GM20000 (cell line): ENCODE results near the gene NRDE2.

ENCODE experiments used
- DNase-seq: peaks from one replicate; pipeline ENCODE4 v3.0.0; 2012; ENCODE audit warnings: low spot score
- TF ChIP-seq, protein P1 (sequence below): IDR thresholded peaks from 2 replicates; pipeline ENCODE4 v1.5.1; 2012; ENCODE audit warnings: mild to moderate bottlenecking, control low read depth; ENCODE audit errors: extremely low read depth, missing control alignments

NRDE2 gene

DNA sequence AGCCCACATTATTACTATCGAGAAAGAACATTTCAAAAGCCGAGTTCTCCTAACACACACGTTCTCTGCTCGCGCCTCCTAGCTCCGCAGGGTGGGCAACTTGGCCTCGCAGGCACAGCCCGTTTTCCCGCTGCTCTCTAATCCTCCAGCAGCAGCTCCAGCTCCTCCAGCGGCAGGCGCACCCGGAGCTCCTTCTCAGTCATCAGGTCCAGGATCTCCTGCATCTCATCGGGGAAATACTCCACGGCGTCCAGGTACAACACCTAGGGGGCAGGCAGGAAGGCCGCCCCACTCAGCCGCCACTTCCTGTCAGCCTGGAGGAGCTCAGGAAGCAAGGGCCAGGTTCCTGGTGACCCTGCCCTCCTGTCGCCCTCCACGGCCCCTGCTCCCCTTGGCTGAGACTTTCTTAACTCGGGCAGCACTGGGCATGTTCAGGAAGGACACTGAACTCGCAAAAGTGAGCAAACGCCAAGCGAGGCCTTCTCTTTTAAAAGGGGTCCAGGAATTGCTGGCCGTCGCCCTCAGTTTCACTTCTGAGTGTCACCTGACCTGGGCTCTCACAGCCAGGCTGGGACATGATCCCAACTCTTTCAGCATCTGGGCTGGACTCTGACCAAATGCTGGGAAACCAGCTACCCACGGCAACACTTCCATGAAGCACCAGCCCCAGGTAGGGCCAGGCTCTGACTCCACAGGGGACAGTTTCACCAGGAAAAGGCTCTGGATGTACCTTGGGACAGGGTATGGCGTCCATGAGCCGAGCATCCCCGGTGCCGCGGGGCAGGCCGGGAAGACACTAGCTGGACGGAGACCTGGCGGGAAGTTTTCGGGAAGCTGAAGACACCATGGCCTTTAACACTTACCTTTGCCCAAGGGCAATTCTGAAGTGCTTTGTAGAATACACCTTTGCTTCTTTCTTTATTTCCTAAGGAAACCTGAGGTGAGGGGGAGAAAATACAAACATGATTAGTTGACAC, 53.3 kb downstream of the NRDE2 start:
- TF ChIP-seq, protein P1, sequence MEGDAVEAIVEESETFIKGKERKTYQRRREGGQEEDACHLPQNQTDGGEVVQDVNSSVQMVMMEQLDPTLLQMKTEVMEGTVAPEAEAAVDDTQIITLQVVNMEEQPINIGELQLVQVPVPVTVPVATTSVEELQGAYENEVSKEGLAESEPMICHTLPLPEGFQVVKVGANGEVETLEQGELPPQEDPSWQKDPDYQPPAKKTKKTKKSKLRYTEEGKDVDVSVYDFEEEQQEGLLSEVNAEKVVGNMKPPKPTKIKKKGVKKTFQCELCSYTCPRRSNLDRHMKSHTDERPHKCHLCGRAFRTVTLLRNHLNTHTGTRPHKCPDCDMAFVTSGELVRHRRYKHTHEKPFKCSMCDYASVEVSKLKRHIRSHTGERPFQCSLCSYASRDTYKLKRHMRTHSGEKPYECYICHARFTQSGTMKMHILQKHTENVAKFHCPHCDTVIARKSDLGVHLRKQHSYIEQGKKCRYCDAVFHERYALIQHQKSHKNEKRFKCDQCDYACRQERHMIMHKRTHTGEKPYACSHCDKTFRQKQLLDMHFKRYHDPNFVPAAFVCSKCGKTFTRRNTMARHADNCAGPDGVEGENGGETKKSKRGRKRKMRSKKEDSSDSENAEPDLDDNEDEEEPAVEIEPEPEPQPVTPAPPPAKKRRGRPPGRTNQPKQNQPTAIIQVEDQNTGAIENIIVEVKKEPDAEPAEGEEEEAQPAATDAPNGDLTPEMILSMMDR, result no peak
- no peak for DNase-seq

DNA sequence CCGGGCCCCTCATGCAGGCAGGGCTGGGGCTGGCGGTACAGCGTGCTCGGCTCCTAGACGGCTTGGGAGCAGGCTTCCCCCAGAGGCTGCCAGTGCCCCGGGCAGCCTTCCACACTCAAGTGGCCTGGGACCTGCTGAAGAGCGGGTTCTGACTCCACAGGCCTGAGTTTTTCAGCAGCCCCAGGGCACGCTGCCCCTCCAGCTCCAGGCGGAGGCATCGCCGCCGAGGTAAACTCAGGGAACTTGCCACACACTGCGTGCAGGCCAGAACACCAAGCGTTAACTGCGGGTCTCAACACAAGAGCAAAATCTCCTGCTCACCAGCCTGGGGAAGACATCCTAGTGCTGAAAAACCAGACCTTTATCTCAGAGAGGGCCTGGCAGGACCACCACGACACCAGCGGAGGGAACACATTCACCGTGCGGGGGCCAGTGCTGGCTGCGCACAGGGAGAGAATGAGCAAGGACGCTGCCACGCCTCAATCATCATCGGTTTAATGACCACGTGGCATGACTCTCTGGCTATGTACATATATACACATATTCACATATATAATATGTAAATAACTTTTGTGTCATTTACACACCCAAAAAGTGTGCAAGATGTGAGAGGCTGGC, 54.1 kb downstream of the NRDE2 start:
- TF ChIP-seq, protein P1, result no peak
- no peak for DNase-seq

DNA sequence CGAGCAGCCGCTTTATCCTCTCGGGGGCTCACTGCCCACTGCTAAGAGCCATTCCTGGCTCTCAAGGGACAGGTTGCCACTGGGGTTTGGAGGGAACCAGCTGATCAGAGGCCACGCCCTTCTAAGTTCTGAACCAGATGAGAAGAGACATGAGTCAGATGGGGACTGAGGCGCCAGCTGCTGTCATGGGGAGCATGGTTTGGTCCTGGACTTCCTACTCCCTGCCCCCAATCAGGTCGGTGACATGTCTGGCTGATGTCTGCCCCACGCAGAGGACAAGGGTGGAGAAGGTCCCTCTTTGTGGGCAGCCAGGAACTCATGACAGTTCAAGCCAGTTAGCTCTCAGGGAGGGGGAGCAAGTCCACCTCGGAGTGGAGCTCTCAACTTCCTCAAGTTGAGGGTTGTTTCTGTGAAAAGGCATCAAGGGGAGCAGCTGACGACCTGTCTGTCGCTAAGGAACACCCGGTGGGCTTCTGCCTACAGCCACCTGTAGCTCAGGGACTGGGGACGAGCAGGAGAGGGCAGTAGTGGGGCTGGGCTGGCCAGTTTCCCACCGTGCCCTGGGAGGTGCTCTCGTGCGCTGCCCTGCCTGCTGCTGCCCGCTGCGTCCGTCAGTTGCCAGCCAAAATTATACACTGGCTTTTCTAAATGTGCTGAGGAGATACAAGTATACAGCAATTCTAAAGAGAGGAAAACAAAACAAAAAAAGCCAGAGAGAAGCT, 54.9 kb downstream of the NRDE2 start:
- DNase-seq, result no peak
- TF ChIP-seq, protein P1, result no peak

DNA sequence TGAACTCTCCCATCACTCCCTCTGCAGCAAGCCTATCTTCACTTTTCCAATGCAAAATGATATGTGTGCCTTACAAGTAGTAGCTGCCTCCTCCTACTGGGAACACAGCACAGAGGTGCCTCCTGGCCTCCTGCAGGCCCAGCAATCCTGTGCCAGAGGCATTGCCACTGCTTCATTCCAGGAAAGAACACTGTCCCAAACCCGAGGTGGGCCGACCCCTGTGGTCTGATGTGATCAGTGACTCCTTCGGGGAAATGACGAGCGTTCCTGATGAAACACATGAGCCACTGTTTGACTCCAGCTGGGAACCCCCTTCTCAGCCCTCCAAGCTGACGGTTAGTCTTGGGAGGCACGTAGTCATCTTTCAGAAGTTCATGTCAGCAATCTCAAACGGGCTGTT, 55.9 kb downstream of the NRDE2 start:
- DNase-seq, result no peak
- TF ChIP-seq, protein P1, result no peak

DNA sequence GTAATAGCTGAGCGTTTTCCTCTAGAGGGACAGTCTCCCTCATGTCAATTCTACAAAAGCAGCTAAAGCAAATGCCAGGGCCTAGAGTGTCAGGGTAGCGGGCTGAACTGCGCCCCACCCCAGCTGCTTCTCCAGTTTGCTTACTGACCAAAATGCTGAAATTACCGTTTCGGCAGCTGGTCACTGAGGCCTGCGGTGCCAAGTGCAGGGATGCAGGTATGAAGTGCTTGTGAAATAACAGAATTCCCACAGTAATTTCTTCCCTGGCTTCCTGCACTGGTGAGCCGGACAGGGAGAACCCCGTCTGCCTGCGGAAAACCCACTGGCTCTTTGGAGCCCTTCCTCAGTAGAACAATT, 56.3 kb downstream of the NRDE2 start:
- no peak for DNase-seq
- TF ChIP-seq, protein P1, result no peak

DNA sequence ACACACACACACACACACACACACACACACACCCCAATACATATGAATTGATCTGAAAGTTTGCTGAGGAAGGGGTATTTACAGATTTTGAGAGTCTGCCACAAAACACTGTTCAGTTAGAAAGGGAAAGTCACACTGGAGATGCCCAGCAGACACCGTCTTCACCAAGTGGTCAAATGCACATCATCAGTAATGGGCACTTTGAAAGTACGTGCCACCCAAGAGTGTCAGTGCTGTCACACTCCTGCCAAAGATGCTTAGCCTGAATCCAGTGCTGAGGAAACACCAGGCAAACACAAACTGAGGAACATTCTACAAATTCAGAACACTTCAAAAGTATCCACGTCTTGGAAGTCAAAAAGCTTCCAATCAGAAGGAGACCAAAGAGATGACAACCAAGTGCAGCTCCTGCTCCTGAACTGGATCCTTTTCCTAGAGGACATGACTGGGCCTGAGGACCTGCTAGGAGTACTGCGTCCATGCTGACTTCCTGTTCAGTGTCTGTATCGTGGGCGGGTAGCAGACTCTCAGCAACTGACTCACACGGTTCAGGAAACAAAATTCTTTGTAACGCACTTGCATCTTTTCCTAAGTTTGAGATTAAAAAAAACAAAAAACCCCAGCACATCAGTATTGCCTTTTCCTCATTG, 56.8 kb downstream of the NRDE2 start:
- TF ChIP-seq, protein P1, result no peak
- no peak for DNase-seq
